Measurements from ENCODE around the gene TOGARAM1. TPM values are rescaled to one million over a fixed set of nuclear protein-coding genes. Genes with fewer than 3 reads are reported as not detected.

The TOGARAM1 gene, protein sequence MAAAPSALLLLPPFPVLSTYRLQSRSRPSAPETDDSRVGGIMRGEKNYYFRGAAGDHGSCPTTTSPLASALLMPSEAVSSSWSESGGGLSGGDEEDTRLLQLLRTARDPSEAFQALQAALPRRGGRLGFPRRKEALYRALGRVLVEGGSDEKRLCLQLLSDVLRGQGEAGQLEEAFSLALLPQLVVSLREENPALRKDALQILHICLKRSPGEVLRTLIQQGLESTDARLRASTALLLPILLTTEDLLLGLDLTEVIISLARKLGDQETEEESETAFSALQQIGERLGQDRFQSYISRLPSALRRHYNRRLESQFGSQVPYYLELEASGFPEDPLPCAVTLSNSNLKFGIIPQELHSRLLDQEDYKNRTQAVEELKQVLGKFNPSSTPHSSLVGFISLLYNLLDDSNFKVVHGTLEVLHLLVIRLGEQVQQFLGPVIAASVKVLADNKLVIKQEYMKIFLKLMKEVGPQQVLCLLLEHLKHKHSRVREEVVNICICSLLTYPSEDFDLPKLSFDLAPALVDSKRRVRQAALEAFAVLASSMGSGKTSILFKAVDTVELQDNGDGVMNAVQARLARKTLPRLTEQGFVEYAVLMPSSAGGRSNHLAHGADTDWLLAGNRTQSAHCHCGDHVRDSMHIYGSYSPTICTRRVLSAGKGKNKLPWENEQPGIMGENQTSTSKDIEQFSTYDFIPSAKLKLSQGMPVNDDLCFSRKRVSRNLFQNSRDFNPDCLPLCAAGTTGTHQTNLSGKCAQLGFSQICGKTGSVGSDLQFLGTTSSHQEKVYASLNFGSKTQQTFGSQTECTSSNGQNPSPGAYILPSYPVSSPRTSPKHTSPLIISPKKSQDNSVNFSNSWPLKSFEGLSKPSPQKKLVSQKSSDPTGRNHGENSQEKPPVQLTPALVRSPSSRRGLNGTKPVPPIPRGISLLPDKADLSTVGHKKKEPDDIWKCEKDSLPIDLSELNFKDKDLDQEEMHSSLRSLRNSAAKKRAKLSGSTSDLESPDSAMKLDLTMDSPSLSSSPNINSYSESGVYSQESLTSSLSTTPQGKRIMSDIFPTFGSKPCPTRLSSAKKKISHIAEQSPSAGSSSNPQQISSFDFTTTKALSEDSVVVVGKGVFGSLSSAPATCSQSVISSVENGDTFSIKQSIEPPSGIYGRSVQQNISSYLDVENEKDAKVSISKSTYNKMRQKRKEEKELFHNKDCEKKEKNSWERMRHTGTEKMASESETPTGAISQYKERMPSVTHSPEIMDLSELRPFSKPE (N-terminal part only)
- 21.5 and 34.2 TPM in 2 replicates for total RNA-seq (2014; rRNA removed; shearing (Covaris generic); ENCODE audit: low replicate concordance)

DNA sequence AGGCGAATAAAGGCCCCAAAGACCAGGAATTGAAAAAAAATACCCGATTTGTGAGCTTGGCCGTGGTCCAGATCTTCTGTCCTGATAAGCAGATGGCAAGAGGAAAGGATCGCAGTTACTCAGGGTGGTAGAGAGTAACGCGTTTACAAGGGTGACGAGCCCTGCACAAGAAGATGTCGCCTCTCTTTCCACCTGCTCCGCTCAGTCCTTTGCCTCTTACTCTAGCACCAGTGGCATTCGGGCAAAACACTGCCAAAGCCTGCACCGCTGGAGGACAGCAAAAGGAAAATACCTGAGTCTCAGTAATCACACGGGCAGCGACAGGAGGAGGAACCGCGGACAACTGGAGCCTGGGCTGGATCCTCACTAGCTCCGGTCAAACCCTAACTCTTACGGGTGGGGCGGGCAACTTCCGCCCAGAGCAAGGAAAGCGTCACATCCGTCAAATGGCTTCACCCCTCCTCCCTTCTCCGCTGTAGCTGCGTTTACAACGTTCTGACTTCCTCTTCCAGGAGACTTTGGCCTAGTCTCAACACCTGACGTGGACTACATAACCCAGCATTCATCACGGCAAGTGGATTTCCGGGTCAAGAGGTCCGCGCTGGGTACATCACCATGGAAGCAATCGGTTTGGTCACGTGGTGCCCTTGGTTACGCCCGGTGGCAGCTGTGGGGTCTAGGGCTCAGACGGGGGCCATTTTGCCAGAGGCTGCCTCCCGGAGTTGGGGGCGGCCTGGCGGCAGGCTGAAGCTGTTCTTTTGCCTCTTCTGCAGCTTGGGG is at the start of gene TOGARAM1, which contains the start of gene KLHL28:
Gene TOGARAM1 (plus strand): TSS at position 637 of the 780 bp plus-strand sequence. CDS start 232 bp downstream, outside the sequence.
Gene KLHL28 (minus strand): TSS at position 394 of the 780 bp plus-strand sequence. CDS start 16,019 bp downstream, outside the sequence.
- Histone ChIP-seq H3K4me1 (ENCODE audit: low read length) (peaks cover 40% of the 10 kb centered on the region), H3K4me2 (ENCODE audit: low read depth, low read length, poor library complexity, severe bottlenecking) (peak within 1 kb of the TSS; percentile 88), H3K79me2 (ENCODE audit: low read length) (peaks cover 95% of the 10 kb centered on the region), H3K9ac (ENCODE audit: low read length) (peak within 1 kb of the TSS; percentile 80), H3K27ac (ENCODE audit: low read length) (peak within 1 kb of the TSS; percentile 65), H2AFZ (ENCODE audit: low read length) (peak within 1 kb of the TSS; percentile 46; the same call in 1 of the 2 replicates), H3K9me2 (replicated peaks; ENCODE audit: insufficient read depth, low read length) (no peaks in the 10 kb centered on the region), H4K20me1 (ENCODE audit: insufficient read depth, low read depth, low read length) (peaks cover 4% of the 10 kb centered on the region; the same call in 1 of the 2 replicates), H3K9me3 (ENCODE audit: low read length) (no peaks in the 10 kb centered on the region), H3K27me3 (ENCODE audit: low read length) (no peaks in the 10 kb centered on the region), H3K4me3 (ENCODE audit: low read length) (peak within 1 kb of the TSS; percentile 78), H3K36me3 (ENCODE audit: insufficient read depth, low read length) (peaks cover 7% of the 10 kb centered on the region)
- peak; percentile 100 for DNase-seq

DNA sequence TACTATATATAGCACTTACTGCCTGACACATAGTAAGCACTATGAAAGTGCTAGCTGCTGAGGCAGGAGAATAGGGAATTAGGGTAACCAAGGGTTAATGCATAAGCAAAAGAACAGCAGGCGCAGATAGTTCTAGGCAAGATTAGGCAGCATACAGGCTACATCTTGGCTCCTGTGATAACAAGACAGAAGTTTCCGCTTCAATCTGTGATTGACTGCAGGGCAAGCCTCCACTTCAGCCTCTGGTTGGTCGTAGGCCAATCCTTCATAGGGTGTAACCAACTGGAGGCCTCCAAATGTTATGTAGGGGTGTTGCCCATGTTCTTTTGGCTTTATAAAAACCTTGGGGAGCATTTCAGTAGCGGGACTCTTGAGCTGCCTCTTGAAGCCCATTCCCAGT is 47.1 kb upstream of the TOGARAM1 start:
- no peak overlapping the region for H3K4me2 ChIP-seq (ENCODE audit: low read depth, low read length, poor library complexity, severe bottlenecking)
- H3K27ac ChIP-seq (ENCODE audit: low read length) = no peak overlapping the region
- no peaks in the 10 kb centered on the region for H3K4me1 ChIP-seq (ENCODE audit: low read length)
- no peaks in the 10 kb centered on the region for H3K79me2 ChIP-seq (ENCODE audit: low read length)
- H3K9ac ChIP-seq (ENCODE audit: low read length) = no peak overlapping the region
- no peaks in the 10 kb centered on the region for H3K36me3 ChIP-seq (ENCODE audit: insufficient read depth, low read length)
- H3K9me2 ChIP-seq (replicated peaks; ENCODE audit: insufficient read depth, low read length) = no peaks in the 10 kb centered on the region
- H3K9me3 ChIP-seq (ENCODE audit: low read length) = no peaks in the 10 kb centered on the region
- no peak overlapping the region for H2AFZ ChIP-seq (ENCODE audit: low read length)
- peak; percentile 61 for DNase-seq
- no peaks in the 10 kb centered on the region for H4K20me1 ChIP-seq (ENCODE audit: insufficient read depth, low read depth, low read length)
- H3K27me3 ChIP-seq (ENCODE audit: low read length) = no peaks in the 10 kb centered on the region
- no peak overlapping the region for H3K4me3 ChIP-seq (ENCODE audit: low read length)

DNA sequence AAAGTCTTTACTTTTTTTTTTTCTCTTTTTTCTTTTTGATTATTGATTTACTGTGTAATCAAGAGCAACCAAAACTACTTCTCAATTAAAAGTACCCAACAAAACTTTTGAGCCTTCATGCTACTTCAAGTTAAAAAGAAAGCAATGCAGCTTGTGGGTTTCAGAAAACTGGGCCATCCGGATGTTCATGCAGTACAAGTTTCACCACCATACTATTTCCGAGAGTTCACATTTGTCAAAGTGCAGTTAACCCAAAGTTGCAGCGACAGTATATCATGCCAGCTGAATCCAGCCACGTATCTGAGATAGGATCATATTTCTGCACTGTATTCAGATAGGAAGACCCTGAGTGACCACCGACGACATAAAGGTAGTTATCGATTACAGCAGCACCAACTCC is 33.2 kb upstream of the TOGARAM1 start:
- Histone ChIP-seq H3K4me1 (ENCODE audit: low read length) (no peaks in the 10 kb centered on the region), H3K9ac (ENCODE audit: low read length) (no peak overlapping the region), H3K36me3 (ENCODE audit: insufficient read depth, low read length) (peaks cover 25% of the 10 kb centered on the region; the same call in 1 of the 2 replicates), H3K79me2 (ENCODE audit: low read length) (peaks cover 48% of the 10 kb centered on the region), H4K20me1 (ENCODE audit: insufficient read depth, low read depth, low read length) (no peaks in the 10 kb centered on the region), H3K9me3 (ENCODE audit: low read length) (no peaks in the 10 kb centered on the region), H2AFZ (ENCODE audit: low read length) (no peak overlapping the region), H3K27ac (ENCODE audit: low read length) (no peak overlapping the region), H3K4me3 (ENCODE audit: low read length) (no peak overlapping the region), H3K27me3 (ENCODE audit: low read length) (no peaks in the 10 kb centered on the region), H3K9me2 (replicated peaks; ENCODE audit: insufficient read depth, low read length) (no peaks in the 10 kb centered on the region), H3K4me2 (ENCODE audit: low read depth, low read length, poor library complexity, severe bottlenecking) (no peak overlapping the region)
- DNase-seq = no peak

DNA sequence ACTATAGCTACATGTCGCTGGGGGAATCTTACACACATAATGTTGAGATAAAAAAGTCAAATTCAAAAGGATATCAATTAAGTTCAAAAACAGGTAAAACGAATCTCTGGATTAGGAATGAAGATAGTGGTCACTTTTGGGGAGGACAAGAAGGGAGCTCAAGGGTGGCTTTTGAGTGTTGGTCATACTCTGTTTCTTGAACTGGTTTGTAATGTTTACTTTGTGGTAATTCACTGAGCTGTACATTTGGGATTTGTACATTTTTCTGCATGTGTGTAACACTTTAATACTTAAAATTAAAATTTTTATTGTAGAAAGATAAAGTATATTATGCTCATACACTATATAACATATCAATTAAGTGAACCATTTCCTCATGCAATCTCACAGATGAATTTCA is 26.8 kb upstream of the TOGARAM1 start:
- H3K27me3 ChIP-seq (ENCODE audit: low read length) = no peaks in the 10 kb centered on the region
- H3K4me1 ChIP-seq (ENCODE audit: low read length) = no peaks in the 10 kb centered on the region
- no peak overlapping the region for H3K4me2 ChIP-seq (ENCODE audit: low read depth, low read length, poor library complexity, severe bottlenecking)
- peaks cover 89% of the 10 kb centered on the region for H3K79me2 ChIP-seq (ENCODE audit: low read length)
- H3K9me2 ChIP-seq (replicated peaks; ENCODE audit: insufficient read depth, low read length) = no peaks in the 10 kb centered on the region
- no peak for DNase-seq
- no peak overlapping the region for H3K27ac ChIP-seq (ENCODE audit: low read length)
- no peaks in the 10 kb centered on the region for H4K20me1 ChIP-seq (ENCODE audit: insufficient read depth, low read depth, low read length)
- no peak overlapping the region for H3K9ac ChIP-seq (ENCODE audit: low read length)
- no peak overlapping the region for H3K4me3 ChIP-seq (ENCODE audit: low read length)
- no peaks in the 10 kb centered on the region for H3K9me3 ChIP-seq (ENCODE audit: low read length)
- peaks cover 47% of the 10 kb centered on the region for H3K36me3 ChIP-seq (ENCODE audit: insufficient read depth, low read length)
- H2AFZ ChIP-seq (ENCODE audit: low read length) = no peak overlapping the region

DNA sequence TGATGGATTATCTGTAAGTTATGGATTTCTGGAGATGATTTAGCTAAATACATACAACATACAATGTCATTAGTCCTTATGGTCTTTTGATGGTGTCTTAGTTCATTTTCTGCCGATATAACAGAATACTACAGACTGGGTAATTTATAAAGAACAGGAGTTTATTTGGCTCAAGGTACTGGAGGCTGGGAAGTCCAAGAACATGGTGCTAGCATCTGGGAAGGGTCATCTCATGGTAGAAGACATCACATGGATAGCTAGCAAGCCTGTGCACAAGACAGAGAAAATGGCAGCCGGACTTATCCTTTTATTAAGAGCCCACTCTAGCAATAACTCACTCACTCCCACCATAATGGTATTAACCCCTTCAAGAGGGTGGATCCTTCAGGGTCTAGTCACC is 24.4 kb upstream of the TOGARAM1 start:
- no peak overlapping the region for H3K27ac ChIP-seq (ENCODE audit: low read length)
- H3K36me3 ChIP-seq (ENCODE audit: insufficient read depth, low read length) = peaks cover 58% of the 10 kb centered on the region
- no peak overlapping the region for H3K9ac ChIP-seq (ENCODE audit: low read length)
- peaks cover 90% of the 10 kb centered on the region for H3K79me2 ChIP-seq (ENCODE audit: low read length)
- DNase-seq = no peak
- H4K20me1 ChIP-seq (ENCODE audit: insufficient read depth, low read depth, low read length) = no peaks in the 10 kb centered on the region
- H3K4me2 ChIP-seq (ENCODE audit: low read depth, low read length, poor library complexity, severe bottlenecking) = no peak overlapping the region
- no peaks in the 10 kb centered on the region for H3K9me2 ChIP-seq (replicated peaks; ENCODE audit: insufficient read depth, low read length)
- no peak overlapping the region for H3K4me3 ChIP-seq (ENCODE audit: low read length)
- H3K4me1 ChIP-seq (ENCODE audit: low read length) = no peaks in the 10 kb centered on the region
- no peaks in the 10 kb centered on the region for H3K9me3 ChIP-seq (ENCODE audit: low read length)
- H2AFZ ChIP-seq (ENCODE audit: low read length) = no peak overlapping the region
- H3K27me3 ChIP-seq (ENCODE audit: low read length) = no peaks in the 10 kb centered on the region

DNA sequence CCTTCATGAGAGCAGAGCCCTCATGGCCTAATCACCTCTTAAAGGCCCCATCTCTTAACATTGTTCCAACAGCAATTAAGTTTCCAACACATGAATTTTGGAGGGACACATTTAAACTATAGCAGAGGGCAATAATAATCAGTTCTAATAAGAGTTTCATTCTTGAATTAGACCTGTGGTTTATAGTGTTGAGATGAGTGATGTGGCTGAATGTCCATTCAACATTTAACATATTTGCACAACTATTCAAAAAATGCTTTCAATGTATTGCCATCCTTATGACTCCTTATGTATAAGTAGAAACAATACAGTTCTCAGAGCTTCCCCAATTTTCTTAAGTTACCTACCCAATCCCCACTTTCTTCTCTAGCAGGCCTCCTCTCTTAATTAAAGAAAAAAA is 21.8 kb upstream of the TOGARAM1 start:
- H3K4me2 ChIP-seq (ENCODE audit: low read depth, low read length, poor library complexity, severe bottlenecking) = no peak overlapping the region
- no peak overlapping the region for H3K9ac ChIP-seq (ENCODE audit: low read length)
- peaks cover 58% of the 10 kb centered on the region for H3K36me3 ChIP-seq (ENCODE audit: insufficient read depth, low read length)
- no peaks in the 10 kb centered on the region for H3K27me3 ChIP-seq (ENCODE audit: low read length)
- H3K9me2 ChIP-seq (replicated peaks; ENCODE audit: insufficient read depth, low read length) = no peaks in the 10 kb centered on the region
- no peak for DNase-seq
- no peaks in the 10 kb centered on the region for H4K20me1 ChIP-seq (ENCODE audit: insufficient read depth, low read depth, low read length)
- H3K9me3 ChIP-seq (ENCODE audit: low read length) = no peaks in the 10 kb centered on the region
- H2AFZ ChIP-seq (ENCODE audit: low read length) = no peak overlapping the region
- peaks cover 85% of the 10 kb centered on the region for H3K79me2 ChIP-seq (ENCODE audit: low read length)
- H3K4me3 ChIP-seq (ENCODE audit: low read length) = no peak overlapping the region
- no peaks in the 10 kb centered on the region for H3K4me1 ChIP-seq (ENCODE audit: low read length)
- no peak overlapping the region for H3K27ac ChIP-seq (ENCODE audit: low read length)

DNA sequence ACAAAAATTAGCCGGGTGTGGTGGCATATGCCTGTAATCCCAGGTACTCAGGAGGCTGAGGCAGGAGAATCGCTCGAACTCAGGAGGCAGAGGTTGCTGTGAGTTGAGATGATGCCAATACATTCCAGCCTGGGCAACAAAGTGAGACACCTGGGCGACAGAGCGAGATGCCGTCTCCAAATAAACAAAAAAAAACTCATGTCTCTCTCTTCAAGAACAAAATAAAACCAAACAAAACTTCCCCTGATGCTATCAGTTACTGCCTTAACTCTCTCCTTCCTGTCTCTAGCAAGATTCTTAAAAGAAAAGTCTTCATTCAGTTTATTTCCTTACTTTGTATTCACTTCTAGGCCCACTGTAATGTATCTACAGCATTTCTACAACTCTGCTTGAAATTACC is 21.0 kb upstream of the TOGARAM1 start:
- H3K4me2 ChIP-seq (ENCODE audit: low read depth, low read length, poor library complexity, severe bottlenecking) = no peak overlapping the region
- H3K4me3 ChIP-seq (ENCODE audit: low read length) = no peak overlapping the region
- no peak overlapping the region for H2AFZ ChIP-seq (ENCODE audit: low read length)
- peaks cover 88% of the 10 kb centered on the region for H3K79me2 ChIP-seq (ENCODE audit: low read length)
- no peaks in the 10 kb centered on the region for H3K27me3 ChIP-seq (ENCODE audit: low read length)
- H4K20me1 ChIP-seq (ENCODE audit: insufficient read depth, low read depth, low read length) = no peaks in the 10 kb centered on the region
- peaks cover 65% of the 10 kb centered on the region for H3K36me3 ChIP-seq (ENCODE audit: insufficient read depth, low read length)
- H3K4me1 ChIP-seq (ENCODE audit: low read length) = no peaks in the 10 kb centered on the region
- no peak overlapping the region for H3K9ac ChIP-seq (ENCODE audit: low read length)
- no peak for DNase-seq
- no peaks in the 10 kb centered on the region for H3K9me3 ChIP-seq (ENCODE audit: low read length)
- no peak overlapping the region for H3K27ac ChIP-seq (ENCODE audit: low read length)
- no peaks in the 10 kb centered on the region for H3K9me2 ChIP-seq (replicated peaks; ENCODE audit: insufficient read depth, low read length)
